Lower leg skin (tissue), 4 donors: ENCODE results near the gene KPNA2. TPM values are rescaled to one million over a fixed set of nuclear protein-coding genes. Genes with fewer than 3 reads are reported as not detected.
"Not testable (repeated sequence)": the region's sequence is repeated elsewhere in the genome, so short reads cannot be mapped to it uniquely, and the experiment has no call there.

Experiments
- DNase-seq, 2 donors: peaks; one replicate each; pipeline ENCODE4 v3.0.0-alpha.2; 2019; ENCODE audit warnings: low spot score in 2 of 2
- H3K4me3 ChIP-seq: fragments of 200-600 bp; sonication (generic); 2 replicates; pipeline ENCODE4 v1.5.1; 2017; ENCODE audit warnings: mild to moderate bottlenecking, low read depth; ENCODE audit not compliant: poor library complexity, severe bottlenecking
- CTCF ChIP-seq, 3 donors: fragments of 450-650 bp; IDR thresholded peaks; one replicate each; pipeline ENCODE4 v1.5.1; 2016; ENCODE audit warnings: antibody characterized with exemption in 3 of 3, mild to moderate bottlenecking in 3 of 3, moderate library complexity in 2 of 3
- POLR2A ChIP-seq, 2 donors: fragments of 450-650 bp; IDR thresholded peaks; one replicate each; pipeline ENCODE4 v1.6.1; 2016 to 2017; ENCODE audit warnings: antibody characterized with exemption in 2 of 2, mild to moderate bottlenecking in 1 of 2, moderate library complexity in 1 of 2
- WGBS, 2 donors: methylation state at CpG; one replicate each; pipeline ENCODE4 v1.1.5; 2018; 5-methylcytosine and 5-hydroxymethylcytosine counted together
- intact Hi-C: fragments of 100-400 bp; cut with DNase I; formaldehyde crosslinking; loops from one replicate; pipeline ENCODE4 v1.15.0; 2023; ENCODE audit warnings: low total_unique reads
- total RNA-seq, 4 donors: library from RNA; depleted of rRNA; stranded (reverse); fragments of >200 nt; gene quantifications; one replicate each; pipeline ENCODE4 v1.1.0, GENCODE V29; 2016

Gene KPNA2
- total RNA-seq, 4 donors from 2014 or later: 10.6 to 29.7 (median 16.4) TPM

DNA sequence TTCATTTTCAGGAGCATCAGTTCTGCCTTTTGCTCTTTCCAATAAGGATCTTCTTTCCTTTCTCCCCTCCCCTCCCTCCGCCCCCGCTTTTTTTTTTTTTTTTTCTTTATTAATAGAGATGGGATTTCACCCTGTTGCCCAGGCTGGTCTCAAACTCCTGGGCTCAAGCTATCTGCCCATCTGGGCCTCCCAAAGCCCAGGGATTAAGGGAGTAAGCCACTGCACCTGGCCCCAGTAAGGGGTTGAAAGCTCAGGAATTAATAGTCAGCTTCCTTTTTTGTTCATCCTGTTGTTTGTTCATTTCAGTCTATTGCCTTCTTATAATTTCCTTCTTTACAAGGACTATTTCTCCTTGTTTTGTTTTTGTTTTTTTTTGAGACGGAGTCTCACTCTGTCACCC lies 31.3 kb upstream of the KPNA2 start:
- TF ChIP-seq POLR2A (IDR thresholded peaks at IDR 0.05) (no peak), CTCF (IDR thresholded peaks at IDR 0.05) (no peak)
- no peak overlapping the region for H3K4me3 ChIP-seq
- no peak for DNase-seq
- intact Hi-C loops: loop anchor here (2.0 kb wide), 1 partner anchor 63 kb away; no protein-coding TSS in a partner anchor
- WGBS, 2 donors: 86 to 94% methylated on average over 3 of the region's 3 CpGs

DNA sequence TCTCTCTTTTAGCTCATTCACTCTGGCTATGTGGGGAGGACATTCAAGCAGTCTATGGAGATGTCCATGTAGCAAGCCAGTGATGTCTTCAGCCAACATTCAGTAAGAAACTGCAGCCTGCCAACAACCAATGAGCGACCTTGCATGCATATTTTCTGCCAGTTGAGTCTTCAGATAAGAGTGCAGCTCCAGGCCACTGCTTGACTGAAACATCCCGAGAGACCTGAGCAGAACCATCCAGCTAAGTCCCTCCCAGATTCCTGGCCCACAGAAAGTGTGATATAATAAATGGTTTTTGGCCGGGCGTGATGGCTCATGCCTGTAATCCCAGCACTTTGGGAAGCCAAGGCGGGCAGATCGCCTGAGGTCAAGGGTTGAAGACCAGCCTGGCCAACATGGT lies 28.7 kb upstream of the KPNA2 start:
- intact Hi-C loops: no loop called here
- TF ChIP-seq POLR2A (IDR thresholded peaks at IDR 0.05) (no peak), CTCF (IDR thresholded peaks at IDR 0.05) (no peak)
- no peak for DNase-seq
- H3K4me3 ChIP-seq: no peak overlapping the region
- WGBS, 2 donors: 48 to 67% methylated on average over 6 of the region's 6 CpGs

- DNase-seq: peak in 1 of 2 donors; percentile 25
- H3K4me3 ChIP-seq: no peak overlapping the region
- 51 to 54% methylated on average over 19 to 20 of the region's 20 CpGs for WGBS, 2 donors
- intact Hi-C loops: no loop called here
- TF ChIP-seq POLR2A (IDR thresholded peaks at IDR 0.05): no peak
- peak in 1 of 3 donors; percentile 46 for TF ChIP-seq CTCF (IDR thresholded peaks at IDR 0.05)
Measured at GRCh38 chr17:68011199-68011665, 24.3 kb upstream of the KPNA2 start.

GRCh38 chr17:68013385-68013784 lies 22.1 kb upstream of the KPNA2 start:
- no peak for TF ChIP-seq POLR2A (IDR thresholded peaks at IDR 0.05)
- intact Hi-C loops: no loop called here
- DNase-seq: no peak
- H3K4me3 ChIP-seq: no peak overlapping the region

DNA sequence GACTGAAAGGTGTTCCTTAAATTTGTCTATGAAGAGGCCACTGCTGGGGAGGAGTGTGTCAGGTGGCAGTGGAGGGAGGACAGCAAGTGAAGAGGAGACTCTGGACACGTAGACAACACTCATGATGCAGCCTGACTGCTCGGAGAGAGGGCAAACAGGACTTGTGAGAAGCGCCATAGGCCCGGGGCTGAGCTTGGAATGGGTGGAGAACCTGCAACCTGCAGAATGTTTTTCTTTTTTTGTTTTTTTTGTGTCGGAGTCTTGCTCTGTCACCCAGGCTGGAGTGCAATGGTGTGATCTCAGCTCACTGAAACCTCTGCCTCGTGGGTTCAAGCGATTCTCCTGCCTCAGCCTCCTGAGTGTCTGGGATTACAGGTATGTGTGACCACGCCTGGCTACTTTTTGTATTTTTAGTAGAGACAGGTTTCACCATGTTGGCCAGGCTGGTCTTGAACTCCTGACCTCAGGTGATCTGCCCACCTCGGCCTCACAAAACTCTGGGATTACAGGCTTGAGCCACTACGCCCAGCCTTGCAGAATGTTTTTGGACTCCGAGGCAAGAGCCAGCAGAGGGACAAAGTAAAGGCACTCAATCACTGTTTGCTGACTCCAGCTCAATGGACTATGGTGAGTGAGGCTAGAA lies 20.3 kb upstream of the KPNA2 start:
- intact Hi-C loops: no loop called here
- DNase-seq: no peak
- no peak overlapping the region for H3K4me3 ChIP-seq
- TF ChIP-seq CTCF (IDR thresholded peaks at IDR 0.05) (no peak), POLR2A (IDR thresholded peaks at IDR 0.05) (no peak)
- WGBS, 2 donors: 83% methylated on average over 11 of the region's 11 CpGs

DNA sequence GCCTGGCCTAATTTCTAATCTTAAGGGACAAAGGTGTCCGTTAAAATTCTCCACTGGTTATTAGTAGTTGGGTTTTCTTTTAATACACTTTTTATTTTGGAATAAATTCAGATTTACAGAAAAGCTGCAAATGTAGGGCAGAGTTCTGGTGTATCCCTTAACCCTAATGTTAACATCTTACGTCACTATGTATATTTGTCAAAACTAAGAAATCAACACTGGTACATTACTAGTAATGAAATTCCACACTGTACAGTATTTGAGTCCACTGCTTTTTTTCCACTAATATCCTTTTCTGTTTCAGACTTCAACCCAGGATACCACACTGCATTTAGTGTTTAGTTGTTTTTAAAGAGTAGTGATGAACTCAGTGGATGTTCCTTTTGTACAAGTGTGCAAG lies 18.7 kb upstream of the KPNA2 start:
- WGBS, 2 donors: 96 to 97% methylated on average over 2 of the region's 2 CpGs

GRCh38 chr17:68018493-68018892 lies 17.0 kb upstream of the KPNA2 start:
- 94 to 96% methylated on average over 21 of the region's 21 CpGs for WGBS, 2 donors
- DNase-seq, intact Hi-C loops, H3K4me3 ChIP-seq: not testable (repeated sequence)

More for the DNA sequence above, 18.7 kb upstream of the KPNA2 start:
- no peak overlapping the region for H3K4me3 ChIP-seq
- intact Hi-C loops: no loop called here
- no peak for DNase-seq
- no peak for TF ChIP-seq CTCF (IDR thresholded peaks at IDR 0.05)
- no peak for TF ChIP-seq POLR2A (IDR thresholded peaks at IDR 0.05)
